H9 (cell line): ENCODE results near the gene STK32B. TPM values are rescaled to one million over a fixed set of nuclear protein-coding genes. Genes with fewer than 3 reads are reported as not detected.

Source experiments
- DNase-seq: peaks from one replicate; pipeline ENCODE4 v3.0.0-alpha.2; 2017
- H2AFZ ChIP-seq: one replicate; pipeline ENCODE4 v1.6.1; 2013; ENCODE audit warnings: mild to moderate bottlenecking, low read length, control low read depth, moderate library complexity
- H2AK5ac ChIP-seq: 2 replicates; pipeline ENCODE4 v1.6.1; 2013; ENCODE audit warnings: low read length, control low read depth, mixed read lengths; ENCODE audit not compliant: insufficient read length
- H2BK120ac ChIP-seq: one replicate; pipeline ENCODE4 v1.6.1; 2013; ENCODE audit warnings: low read depth, mild to moderate bottlenecking, low read length, control low read depth, inconsistent platforms; ENCODE audit not compliant: poor library complexity, severe bottlenecking
- H2BK12ac ChIP-seq: 2 replicates; pipeline ENCODE4 v1.6.1; 2013; ENCODE audit warnings: low read length, control low read depth, mixed read lengths, low read depth; ENCODE audit not compliant: insufficient read length
- H2BK15ac ChIP-seq: 2 replicates; pipeline ENCODE4 v1.6.1; 2013; ENCODE audit warnings: low read depth, low read length, control low read depth
- H2BK20ac ChIP-seq: one replicate; pipeline ENCODE4 v1.6.1; 2013; ENCODE audit warnings: low read depth, mild to moderate bottlenecking, low read length, control low read depth, inconsistent platforms; ENCODE audit not compliant: poor library complexity, severe bottlenecking
- H2BK5ac ChIP-seq: 2 replicates; pipeline ENCODE4 v1.6.1; 2013; ENCODE audit warnings: low read length, control low read depth, mixed read lengths; ENCODE audit not compliant: insufficient read length
- H3K14ac ChIP-seq: 2 replicates; pipeline ENCODE4 v1.6.1; 2013; ENCODE audit warnings: low read length, control low read depth; ENCODE audit not compliant: insufficient read depth
- H3K18ac ChIP-seq: 2 replicates; pipeline ENCODE4 v1.6.1; 2013; ENCODE audit warnings: low read depth, mild to moderate bottlenecking, mixed read lengths, low read length, control low read depth; ENCODE audit not compliant: insufficient read length
- H3K23ac ChIP-seq: 2 replicates; pipeline ENCODE4 v1.6.1; 2013; ENCODE audit warnings: low read length, control low read depth, mixed read lengths, low read depth; ENCODE audit not compliant: insufficient read length
- H3K23me2 ChIP-seq: 2 replicates; pipeline ENCODE4 v1.6.1; 2013; ENCODE audit warnings: low read depth, mild to moderate bottlenecking, mixed read lengths, low read length, control low read depth; ENCODE audit not compliant: insufficient read length, poor library complexity, severe bottlenecking
- H3K27ac ChIP-seq: 2 replicates; pipeline ENCODE4 v1.5.1; 2013; ENCODE audit warnings: low read length, control low read depth, mixed read lengths, low read depth; ENCODE audit not compliant: insufficient read length
- H3K27me3 ChIP-seq: 2 replicates; pipeline ENCODE4 v1.6.1; 2013; ENCODE audit warnings: low read length, control low read depth, inconsistent platforms; ENCODE audit not compliant: insufficient read depth
- H3K4ac ChIP-seq: 2 replicates; pipeline ENCODE4 v1.6.1; 2013; ENCODE audit warnings: low read depth, mild to moderate bottlenecking, control low read depth, inconsistent platforms, low read length, moderate library complexity
- H3K4me1 ChIP-seq: 2 replicates; pipeline ENCODE4 v1.6.1; 2013; ENCODE audit warnings: low read length, control low read depth, inconsistent platforms; ENCODE audit not compliant: insufficient read depth
- H3K4me2 ChIP-seq: 2 replicates; pipeline ENCODE4 v1.6.1; 2013; ENCODE audit warnings: low read length, control low read depth, mixed read lengths; ENCODE audit not compliant: insufficient read length, insufficient read depth
- H3K56ac ChIP-seq: 2 replicates; pipeline ENCODE4 v1.6.1; 2013; ENCODE audit warnings: low read depth, mild to moderate bottlenecking, mixed read lengths, low read length, control low read depth; ENCODE audit not compliant: insufficient read length
- H3K79me1 ChIP-seq: 2 replicates; pipeline ENCODE4 v1.6.1; 2013; ENCODE audit warnings: low read depth, mild to moderate bottlenecking, moderate library complexity, low read length, control low read depth, inconsistent platforms; ENCODE audit not compliant: insufficient read depth, poor library complexity, severe bottlenecking
- H3K79me2 ChIP-seq: 2 replicates; pipeline ENCODE4 v1.6.1; 2013; ENCODE audit warnings: low read length, control low read depth, inconsistent platforms; ENCODE audit not compliant: insufficient read depth
- H3K9ac ChIP-seq: 2 replicates; pipeline ENCODE4 v1.6.1; 2013; ENCODE audit warnings: low read length, control low read depth, mixed read lengths; ENCODE audit not compliant: insufficient read length; ENCODE audit errors: extremely low read depth
- H3K9me3 ChIP-seq: one replicate; pipeline ENCODE4 v1.6.1; 2013; ENCODE audit warnings: low read depth, low read length, inconsistent platforms; ENCODE audit not compliant: control insufficient read depth
- H3T11ph ChIP-seq: one replicate; pipeline ENCODE4 v1.6.1; 2013; ENCODE audit warnings: mild to moderate bottlenecking, low read length, control low read depth, inconsistent platforms
- H4K20me1 ChIP-seq: one replicate; pipeline ENCODE4 v1.6.1; 2013; ENCODE audit not compliant: control insufficient read depth, insufficient read length, insufficient read depth
- H4K5ac ChIP-seq: 2 replicates; pipeline ENCODE4 v1.6.1; 2013; ENCODE audit warnings: low read depth, mild to moderate bottlenecking, mixed read lengths, low read length, control low read depth; ENCODE audit not compliant: insufficient read length
- H4K8ac ChIP-seq: replicated peaks from 2 replicates; pipeline ENCODE4 v1.6.1; 2013; ENCODE audit warnings: low read length, control low read depth, mixed read lengths, low read depth; ENCODE audit not compliant: insufficient read length
- H4K91ac ChIP-seq: 2 replicates; pipeline ENCODE4 v1.6.1; 2013; ENCODE audit warnings: low read depth, mild to moderate bottlenecking, moderate library complexity, mixed read lengths, low read length, control low read depth; ENCODE audit not compliant: insufficient read length
- H3K27ac Mint-ChIP-seq, 3 experiments: 2 replicates in 2 of 3; 3 replicates in 1 of 3; pipeline ENCODE4 v1.8.0; 2020 to 2021; ENCODE audit warnings: mixed read lengths in 3 of 3, mild to moderate bottlenecking in 1 of 3, moderate library complexity in 1 of 3
- H3K27me3 Mint-ChIP-seq: 2 replicates; pipeline ENCODE4 v1.8.0; 2021; ENCODE audit warnings: low read depth, mild to moderate bottlenecking, moderate library complexity, mixed read lengths
- H3K36me3 Mint-ChIP-seq, 3 experiments: 2 replicates in 2 of 3; 3 replicates in 1 of 3; pipeline ENCODE4 v1.8.0; 2020 to 2021; ENCODE audit warnings: low read depth in 3 of 3, mixed read lengths in 3 of 3; ENCODE audit not compliant: insufficient read depth in 1 of 3
- H3K4me1 Mint-ChIP-seq, 2 experiments: 2 replicates each; pipeline ENCODE4 v1.8.0; 2020; ENCODE audit warnings: mixed read lengths in 2 of 2
- H3K4me3 Mint-ChIP-seq, 2 experiments: 2 replicates in 1 of 2; 3 replicates in 1 of 2; pipeline ENCODE4 v1.8.0; 2020 to 2021; ENCODE audit warnings: mild to moderate bottlenecking in 2 of 2, mixed read lengths in 2 of 2, moderate library complexity in 1 of 2
- H3K9me3 Mint-ChIP-seq, 2 experiments: 2 replicates in 1 of 2; 3 replicates in 1 of 2; pipeline ENCODE4 v1.8.0; 2020; ENCODE audit warnings: mild to moderate bottlenecking in 2 of 2, mixed read lengths in 2 of 2, moderate library complexity in 1 of 2
- WGBS: extraction: QIAGEN DNeasy Blood & Tissue Kit; methylation state at CpG from one replicate; pipeline ENCODE4 v1.1.7; 2013; ENCODE audit warnings: missing lambda C conversion rate, low lambda C conversion rate, mixed read lengths; ENCODE audit not compliant: insufficient read length; ENCODE audit errors: extremely low coverage; 5-methylcytosine and 5-hydroxymethylcytosine counted together
- total RNA-seq: library from RNA; stranded (reverse); gene quantifications from 2 replicates; pipeline ENCODE4 v1.2.1, GENCODE V29; 2021
- TF ChIP-seq, protein P1 (sequence below): fragments of 200-600 bp; sonication (generic); conservative IDR thresholded peaks from 3 replicates; pipeline ENCODE4 v1.8.0; 2021; ENCODE audit warnings: antibody characterized with exemption, mild to moderate bottlenecking

The STK32B gene
- total RNA-seq, 1 experiment from 2014 or later = 1.0 TPM

DNA sequence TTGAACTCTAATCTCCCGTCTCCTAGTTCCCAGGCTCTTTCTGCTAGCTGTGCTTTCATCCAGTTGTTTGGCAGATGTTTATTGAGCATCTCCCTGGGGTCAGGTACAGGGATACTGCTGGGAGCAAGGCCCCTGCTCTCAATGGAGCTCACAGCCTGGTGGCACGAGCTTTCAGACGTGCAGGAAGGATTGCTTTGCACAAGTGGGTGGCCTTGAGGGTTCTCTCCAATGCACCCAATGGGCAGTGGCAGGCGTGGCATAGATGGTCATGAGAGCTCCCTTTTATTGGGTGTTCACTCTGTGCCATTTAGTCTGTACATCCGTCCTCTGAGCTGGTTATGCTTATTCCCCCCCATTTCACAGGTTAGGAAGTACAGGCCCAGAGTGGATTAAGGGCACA is 421.8 kb downstream of the STK32B start:
- Mint-ChIP-seq H3K4me3 (no peak overlapping the region), H3K4me1 (peaks cover 5 to 6% of the 10 kb centered on the region in 2 experiments), H3K27ac (no peak overlapping the region), H3K9me3 (no peaks in the 10 kb centered on the region), H3K36me3 (no peaks in the 10 kb centered on the region; a peak in 1 of 7 replicates), H3K27me3 (peaks cover 4% of the 10 kb centered on the region; the same call in 1 of the 2 replicates)
- no peak overlapping the region for H3K23ac ChIP-seq
- H2BK5ac ChIP-seq = no peak overlapping the region
- no peak overlapping the region for H3T11ph ChIP-seq
- no peak overlapping the region for H2AK5ac ChIP-seq
- H4K8ac ChIP-seq = no peak overlapping the region
- H4K5ac ChIP-seq = no peak overlapping the region
- H3K56ac ChIP-seq = no peak overlapping the region
- H3K23me2 ChIP-seq = no peaks in the 10 kb centered on the region
- WGBS = no CpG with 5 or more reads among the region's 5 CpGs
- H4K91ac ChIP-seq = no peak overlapping the region
- no peak overlapping the region for H3K14ac ChIP-seq
- no peaks in the 10 kb centered on the region for H3K9me3 ChIP-seq
- H3K4me1 ChIP-seq = no peaks in the 10 kb centered on the region; the same call in 1 of the 2 replicates
- no peaks in the 10 kb centered on the region for H3K79me1 ChIP-seq
- no peaks in the 10 kb centered on the region for H3K79me2 ChIP-seq
- DNase-seq = no peak
- H3K27me3 ChIP-seq = no peaks in the 10 kb centered on the region
- H3K4ac ChIP-seq = no peak overlapping the region
- no peaks in the 10 kb centered on the region for H4K20me1 ChIP-seq
- TF ChIP-seq, protein P1, sequence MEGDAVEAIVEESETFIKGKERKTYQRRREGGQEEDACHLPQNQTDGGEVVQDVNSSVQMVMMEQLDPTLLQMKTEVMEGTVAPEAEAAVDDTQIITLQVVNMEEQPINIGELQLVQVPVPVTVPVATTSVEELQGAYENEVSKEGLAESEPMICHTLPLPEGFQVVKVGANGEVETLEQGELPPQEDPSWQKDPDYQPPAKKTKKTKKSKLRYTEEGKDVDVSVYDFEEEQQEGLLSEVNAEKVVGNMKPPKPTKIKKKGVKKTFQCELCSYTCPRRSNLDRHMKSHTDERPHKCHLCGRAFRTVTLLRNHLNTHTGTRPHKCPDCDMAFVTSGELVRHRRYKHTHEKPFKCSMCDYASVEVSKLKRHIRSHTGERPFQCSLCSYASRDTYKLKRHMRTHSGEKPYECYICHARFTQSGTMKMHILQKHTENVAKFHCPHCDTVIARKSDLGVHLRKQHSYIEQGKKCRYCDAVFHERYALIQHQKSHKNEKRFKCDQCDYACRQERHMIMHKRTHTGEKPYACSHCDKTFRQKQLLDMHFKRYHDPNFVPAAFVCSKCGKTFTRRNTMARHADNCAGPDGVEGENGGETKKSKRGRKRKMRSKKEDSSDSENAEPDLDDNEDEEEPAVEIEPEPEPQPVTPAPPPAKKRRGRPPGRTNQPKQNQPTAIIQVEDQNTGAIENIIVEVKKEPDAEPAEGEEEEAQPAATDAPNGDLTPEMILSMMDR = no peak
- no peak overlapping the region for H2BK20ac ChIP-seq
- no peak overlapping the region for H2BK12ac ChIP-seq
- no peak overlapping the region for H3K4me2 ChIP-seq
- no peak overlapping the region for H2BK15ac ChIP-seq
- no peak overlapping the region for H3K9ac ChIP-seq
- no peak overlapping the region for H2AFZ ChIP-seq
- no peak overlapping the region for H2BK120ac ChIP-seq
- H3K27ac ChIP-seq = no peak overlapping the region
- H3K18ac ChIP-seq = no peak overlapping the region
